ENCODE data around the gene HEXD.
"Not testable (repeated sequence)": the region's sequence is repeated elsewhere in the genome, so short reads cannot be mapped to it uniquely, and the experiment has no call there.

HEXD gene

DNA sequence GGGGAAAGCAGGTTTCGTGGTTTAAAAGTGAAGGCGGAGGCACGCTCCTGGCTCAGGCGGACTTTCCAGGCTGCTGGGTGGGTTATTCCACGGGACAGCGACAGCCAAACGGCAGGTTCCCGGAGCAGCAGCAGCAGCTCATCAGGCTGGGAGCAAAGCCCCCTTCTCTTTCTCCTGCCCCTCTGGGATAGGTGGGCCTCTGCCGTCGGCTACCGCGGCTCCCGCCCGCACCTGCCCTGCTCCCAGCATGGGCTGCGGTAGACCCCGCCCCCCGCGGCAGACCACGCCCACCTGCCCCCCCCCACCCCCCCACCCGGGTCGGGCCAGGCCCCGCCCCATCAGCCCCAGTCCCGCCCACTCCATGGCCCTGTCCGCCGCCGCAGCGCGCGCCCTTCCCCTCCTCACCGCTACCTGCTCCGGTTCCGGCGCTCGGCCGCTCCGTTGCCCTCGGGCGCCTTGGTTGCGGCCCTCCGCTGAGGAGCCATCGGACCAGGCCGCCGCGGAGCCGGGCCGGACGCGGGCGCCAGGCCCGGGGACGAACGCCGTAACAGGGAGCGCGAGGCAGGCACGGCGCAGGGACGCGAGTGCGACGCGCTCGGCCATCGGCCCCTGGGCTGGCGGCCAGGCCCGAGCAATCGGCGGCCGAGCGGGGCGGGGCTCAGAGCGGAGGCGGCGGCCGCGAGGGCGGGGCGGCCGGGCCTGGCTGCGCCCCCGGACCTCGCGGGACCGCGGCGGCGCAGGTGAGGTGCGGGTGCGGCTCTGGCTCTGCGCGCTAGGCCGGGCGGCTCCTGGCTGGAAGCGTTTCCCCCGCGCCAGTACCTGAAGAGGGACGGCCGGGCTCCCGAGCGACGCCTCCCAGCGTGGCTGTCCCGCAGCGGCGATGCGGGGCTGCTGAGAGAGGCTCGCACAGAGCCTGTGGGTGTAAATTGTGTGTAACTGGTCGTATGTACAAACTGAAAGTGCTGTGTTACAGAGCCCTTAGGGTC lies at the start of gene HEXD, which contains the start of gene OGFOD3:
TSS of gene HEXD (plus strand) at position 347 of the 986 bp plus-strand sequence. CDS start 1,453 bp downstream, outside the sequence.
TSS of gene OGFOD3 (minus strand) at position 586 of the 986 bp plus-strand sequence. CDS start at position 485, 101 bp downstream.
- peak; percentile 76 to 82 for DNase-seq

- DNase-seq, result no peak
Observed at GRCh38 chr17:82369211-82369610, 48.9 kb upstream of the HEXD start.

DNA sequence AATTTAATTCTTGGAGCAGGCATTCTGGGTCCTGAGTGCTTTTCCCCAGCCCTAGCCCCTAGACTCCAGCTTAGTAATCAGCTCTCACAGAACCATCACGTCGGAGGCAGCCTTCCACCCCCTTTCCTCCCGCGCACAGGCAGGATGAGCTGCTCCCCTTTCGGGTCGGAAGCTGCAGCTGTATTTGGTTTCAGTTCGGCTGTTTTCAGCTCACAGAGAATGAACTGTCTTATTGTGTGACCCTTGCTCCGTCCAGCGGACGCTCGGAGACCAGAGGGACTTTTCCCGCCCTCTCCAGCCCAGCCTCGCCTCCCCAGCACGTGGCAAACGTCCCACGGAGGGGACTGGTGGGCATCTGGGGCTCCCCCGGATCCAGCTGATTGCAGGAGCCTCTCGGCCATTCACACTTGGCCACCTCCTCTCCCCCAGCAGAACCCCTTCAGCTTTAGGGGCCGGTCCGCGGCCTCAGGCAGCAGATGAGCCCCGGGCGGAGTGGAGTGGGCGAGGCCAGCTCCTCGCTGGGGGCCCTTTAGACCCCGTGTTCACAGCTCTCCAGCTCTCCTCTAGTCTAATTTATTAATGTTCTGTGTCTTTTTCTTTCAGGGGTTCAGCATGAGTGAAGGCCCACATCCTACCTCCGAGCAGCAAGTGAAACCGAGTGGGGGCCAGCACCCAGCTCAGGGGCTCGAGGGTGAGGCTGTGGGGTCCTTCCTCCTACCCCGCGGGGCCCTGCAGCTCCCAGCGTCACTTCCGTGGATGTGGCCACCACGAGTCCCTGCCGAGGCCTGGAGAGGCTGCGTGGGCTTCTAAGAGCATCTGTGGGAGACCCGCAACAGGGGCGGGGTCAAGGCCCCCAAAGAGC lies 47.4 kb upstream of the HEXD start:
- DNase-seq, result no peak

GRCh38 chr17:82371333-82372248 lies 46.6 kb upstream of the HEXD start, which contains the start of gene UTS2R:
Gene UTS2R (plus strand): TSS chr17:82371765. CDS start chr17:82374325, 2,560 bp downstream.
- DNase-seq, result no peak

DNA sequence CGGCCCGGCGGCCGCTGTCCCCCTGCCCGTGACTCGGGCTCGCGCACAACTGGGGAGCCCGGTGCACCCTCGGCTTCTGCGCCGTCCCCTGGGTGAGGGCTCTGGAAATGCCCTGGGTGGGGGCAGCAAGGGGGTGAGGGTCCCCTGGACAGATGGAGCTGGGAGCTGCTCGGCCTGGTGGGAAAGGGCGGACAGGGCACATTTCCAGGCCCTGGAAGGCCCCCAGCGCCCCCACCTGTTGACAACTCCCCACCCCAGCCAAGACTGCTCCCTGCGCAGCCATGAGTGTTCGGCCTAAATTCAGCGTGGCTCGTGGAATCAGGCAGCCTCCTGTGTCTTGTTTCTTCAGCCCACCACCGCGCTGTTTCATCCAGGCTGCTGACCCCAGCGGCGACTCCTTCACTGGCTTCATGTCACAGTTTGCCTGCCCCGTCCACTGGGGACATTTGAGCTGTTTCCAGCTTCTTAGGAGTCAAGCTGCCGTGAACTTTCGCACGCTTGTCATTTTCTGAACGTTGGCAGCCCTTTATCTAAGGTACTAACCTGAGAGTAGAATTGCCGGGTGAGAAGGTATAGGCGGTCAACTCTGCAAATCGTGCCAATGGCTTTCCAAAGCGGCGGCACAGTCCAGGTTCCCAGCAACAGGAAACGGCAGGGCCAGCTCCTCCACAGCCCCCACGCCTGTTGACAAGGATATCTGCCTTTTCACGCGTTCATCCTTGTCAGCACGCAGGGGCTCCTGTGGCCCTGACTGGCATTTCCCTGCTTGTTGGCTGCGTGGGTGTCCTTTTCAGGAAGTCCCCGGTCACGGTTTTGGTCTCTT lies 45.7 kb upstream of the HEXD start:
- DNase-seq, result no peak

- DNase-seq, result not testable (repeated sequence)
Observed at GRCh38 chr17:82373072-82373452, 45.1 kb upstream of the HEXD start.

DNA sequence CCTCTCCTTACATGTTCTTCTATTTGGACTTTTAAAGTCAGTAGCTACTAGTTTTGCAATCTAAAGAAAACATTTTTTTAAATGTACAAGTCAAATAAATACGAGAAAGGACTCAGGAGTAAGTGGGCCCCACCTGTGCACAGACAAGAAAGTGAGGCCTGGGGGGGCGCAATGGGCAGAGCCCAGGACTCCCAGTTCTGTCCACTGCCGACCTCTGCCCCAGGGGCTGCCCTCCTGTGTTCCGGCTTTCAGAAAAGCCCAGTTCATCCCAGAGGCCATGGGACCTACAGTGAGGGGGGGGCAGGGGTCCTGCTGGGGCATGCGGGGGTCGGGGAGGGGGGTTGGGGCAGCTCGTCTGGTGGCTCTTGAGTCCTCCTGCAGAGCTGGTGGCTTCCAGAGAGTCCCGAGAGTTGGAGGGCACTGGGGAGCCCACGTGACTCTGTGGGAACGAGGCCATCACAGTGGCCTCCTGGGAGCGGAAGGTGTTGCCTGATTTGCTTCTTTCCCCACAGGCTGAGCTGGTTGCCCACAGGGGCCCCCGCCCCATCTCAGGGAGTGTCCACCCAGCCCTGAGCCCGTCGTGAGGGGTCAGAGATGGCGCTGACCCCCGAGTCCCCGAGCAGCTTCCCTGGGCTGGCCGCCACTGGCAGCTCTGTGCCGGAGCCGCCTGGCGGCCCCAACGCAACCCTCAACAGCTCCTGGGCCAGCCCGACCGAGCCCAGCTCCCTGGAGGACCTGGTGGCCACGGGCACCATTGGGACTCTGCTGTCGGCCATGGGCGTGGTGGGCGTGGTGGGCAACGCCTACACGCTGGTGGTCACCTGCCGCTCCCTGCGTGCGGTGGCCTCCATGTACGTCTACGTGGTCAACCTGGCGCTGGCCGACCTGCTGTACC lies 44.2 kb upstream of the HEXD start:
- no peak for DNase-seq

- DNase-seq, result no peak
Observed at GRCh38 chr17:82374626-82375331, 43.4 kb upstream of the HEXD start.

DNA sequence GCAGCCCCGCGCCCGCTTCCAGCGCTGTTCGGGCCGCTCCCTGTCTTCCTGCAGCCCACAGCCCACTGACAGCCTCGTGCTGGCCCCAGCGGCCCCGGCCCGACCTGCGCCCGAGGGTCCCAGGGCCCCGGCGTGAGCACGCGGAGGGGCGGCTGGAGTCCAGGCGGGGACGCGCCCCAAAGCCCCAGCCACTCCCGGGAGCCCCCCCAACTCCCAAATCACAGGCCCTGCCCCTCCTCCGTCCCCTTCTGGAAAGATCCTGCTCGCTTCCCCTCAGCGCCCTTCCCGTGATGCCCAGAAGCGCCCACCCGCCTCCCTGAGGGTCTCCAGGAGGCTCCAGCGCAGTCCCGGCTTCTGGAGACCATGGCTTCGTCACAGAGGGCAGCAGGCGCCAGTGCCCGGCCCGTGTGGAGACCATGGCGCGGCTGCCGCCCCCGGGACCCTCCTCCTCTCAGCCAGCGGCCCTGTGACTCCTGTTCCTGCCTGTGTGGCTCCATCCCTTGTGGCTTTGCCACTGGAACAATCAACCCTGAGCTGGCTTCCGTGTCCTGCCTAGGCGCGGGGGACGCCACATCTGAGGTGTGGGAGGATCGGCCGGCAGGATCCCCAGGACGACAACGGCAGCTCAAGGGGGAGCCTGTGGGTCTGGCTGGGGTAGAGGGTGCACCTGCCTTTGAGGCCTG lies 42.6 kb upstream of the HEXD start:
- no peak for DNase-seq

DNA sequence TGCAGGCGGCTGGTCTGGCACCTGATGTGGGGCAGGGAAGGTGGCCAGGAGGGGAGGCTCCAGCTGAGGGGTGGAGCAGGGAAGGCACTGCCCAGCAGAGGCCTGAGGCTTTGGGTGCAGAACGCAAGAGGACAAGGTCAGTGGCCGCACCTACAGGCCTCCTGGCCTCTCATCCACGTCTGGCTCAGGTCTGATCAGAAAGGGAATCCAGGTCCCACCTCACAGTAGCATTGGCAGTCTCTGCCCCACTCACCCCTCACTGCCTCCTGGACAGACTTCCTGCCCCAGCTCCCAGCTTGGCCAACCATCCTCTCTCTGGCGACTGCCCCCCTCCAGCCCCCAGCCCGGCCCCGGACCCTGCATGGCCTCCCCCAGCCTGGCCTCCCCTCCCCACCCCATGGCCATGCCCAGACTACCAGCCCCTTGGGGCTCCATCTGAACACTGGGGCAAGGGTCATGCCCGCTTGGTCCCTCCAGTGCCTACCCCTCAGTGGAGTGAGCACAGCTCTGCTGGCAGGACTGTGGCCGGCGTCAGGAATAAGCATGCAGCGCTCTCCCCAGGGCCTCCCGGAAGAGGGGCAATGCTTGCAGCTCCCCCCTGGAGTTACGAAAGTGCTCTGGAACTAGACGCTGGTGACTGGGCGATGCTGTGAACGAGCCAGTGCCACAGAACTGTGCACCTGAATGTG lies 42.0 kb upstream of the HEXD start:
- no peak for DNase-seq

DNA sequence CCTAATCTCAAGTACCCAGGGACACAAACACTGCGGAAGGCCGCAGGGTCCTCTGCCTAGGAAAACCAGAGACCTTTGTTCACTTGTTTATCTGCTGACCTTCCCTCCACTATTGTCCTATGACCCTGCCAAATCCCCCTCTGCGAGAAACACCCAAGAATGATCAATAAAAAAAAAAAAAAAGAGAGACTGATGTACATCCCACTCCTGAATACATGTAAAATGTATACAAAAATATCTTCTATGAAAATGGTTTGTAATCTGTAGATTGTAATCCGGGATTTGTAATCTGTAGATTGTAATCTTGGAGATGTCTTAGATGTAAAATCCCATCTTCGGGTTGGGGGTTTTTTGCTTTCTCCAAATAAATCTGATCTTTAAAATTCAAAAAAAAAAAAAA lies 40.9 kb upstream of the HEXD start:
- DNase-seq, result not testable (repeated sequence)

- DNase-seq, result no peak
Observed at GRCh38 chr17:82377924-82378740, 40.0 kb upstream of the HEXD start.

GRCh38 chr17:82378741-82379021 lies 39.5 kb upstream of the HEXD start:
- DNase-seq, result no peak

- DNase-seq, result no peak
Observed at GRCh38 chr17:82380860-82381702, 37.1 kb upstream of the HEXD start.

GRCh38 chr17:82381703-82382009 lies 36.5 kb upstream of the HEXD start:
- DNase-seq, result not testable (repeated sequence)

GRCh38 chr17:82382220-82382932 lies 35.8 kb upstream of the HEXD start:
- DNase-seq, result not testable (repeated sequence)
